Fibroblast of mammary gland (primary cell): Measurements from ENCODE around the gene FSTL4.
A peak's percentile ranks its signal among the peaks of the same experiment; 100 is the strongest.

Source experiments
- DNase-seq: peaks from one replicate; pipeline ENCODE4 v3.0.0-alpha.2; 2010; ENCODE audit warnings: low read depth
- H3K4me3 ChIP-seq: 2 replicates; pipeline ENCODE4 v1.5.1; 2011; ENCODE audit warnings: low read depth, mild to moderate bottlenecking, low read length, moderate library complexity; ENCODE audit not compliant: control insufficient read depth
- TF ChIP-seq, protein P1 (sequence below): conservative IDR thresholded peaks from 2 replicates; pipeline ENCODE4 v1.5.1; 2011; ENCODE audit warnings: low read depth, low read length, inconsistent platforms; ENCODE audit not compliant: control insufficient read depth, insufficient read depth

Gene FSTL4

GRCh38 chr5:133294380-133294779 is 318.0 kb downstream of the FSTL4 start:
- DNase-seq: no peak
- no peak overlapping the region for H3K4me3 ChIP-seq
- TF ChIP-seq, protein P1, sequence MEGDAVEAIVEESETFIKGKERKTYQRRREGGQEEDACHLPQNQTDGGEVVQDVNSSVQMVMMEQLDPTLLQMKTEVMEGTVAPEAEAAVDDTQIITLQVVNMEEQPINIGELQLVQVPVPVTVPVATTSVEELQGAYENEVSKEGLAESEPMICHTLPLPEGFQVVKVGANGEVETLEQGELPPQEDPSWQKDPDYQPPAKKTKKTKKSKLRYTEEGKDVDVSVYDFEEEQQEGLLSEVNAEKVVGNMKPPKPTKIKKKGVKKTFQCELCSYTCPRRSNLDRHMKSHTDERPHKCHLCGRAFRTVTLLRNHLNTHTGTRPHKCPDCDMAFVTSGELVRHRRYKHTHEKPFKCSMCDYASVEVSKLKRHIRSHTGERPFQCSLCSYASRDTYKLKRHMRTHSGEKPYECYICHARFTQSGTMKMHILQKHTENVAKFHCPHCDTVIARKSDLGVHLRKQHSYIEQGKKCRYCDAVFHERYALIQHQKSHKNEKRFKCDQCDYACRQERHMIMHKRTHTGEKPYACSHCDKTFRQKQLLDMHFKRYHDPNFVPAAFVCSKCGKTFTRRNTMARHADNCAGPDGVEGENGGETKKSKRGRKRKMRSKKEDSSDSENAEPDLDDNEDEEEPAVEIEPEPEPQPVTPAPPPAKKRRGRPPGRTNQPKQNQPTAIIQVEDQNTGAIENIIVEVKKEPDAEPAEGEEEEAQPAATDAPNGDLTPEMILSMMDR: no peak

- H3K4me3 ChIP-seq: no peak overlapping the region
- no peak for DNase-seq
- TF ChIP-seq, protein P1: no peak
Measured at GRCh38 chr5:133293960-133294359, 318.4 kb downstream of the FSTL4 start.

GRCh38 chr5:133292300-133292699 is 320.0 kb downstream of the FSTL4 start:
- TF ChIP-seq, protein P1: no peak
- DNase-seq: no peak

DNA sequence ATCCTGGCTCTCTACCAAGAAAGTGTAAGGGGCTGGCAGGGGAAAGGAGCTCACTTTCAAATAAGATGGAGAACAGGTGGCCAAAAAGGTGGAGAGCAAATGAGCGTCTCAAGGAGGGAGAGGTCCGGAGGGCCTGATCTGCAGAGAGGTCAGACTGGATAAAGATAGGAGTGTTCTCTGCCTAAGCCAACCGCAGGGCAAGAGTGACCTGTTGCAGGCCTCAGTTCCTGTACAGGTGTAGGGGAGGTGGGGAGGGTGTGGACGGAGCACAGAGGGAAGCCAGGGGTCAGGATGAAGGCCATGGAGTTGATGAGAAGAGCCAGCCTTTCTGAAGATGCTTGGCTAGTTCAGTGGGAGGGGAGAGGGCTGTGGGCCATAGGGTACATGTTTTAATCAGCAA is 320.8 kb downstream of the FSTL4 start:
- TF ChIP-seq, protein P1: no peak
- DNase-seq: no peak
- no peak overlapping the region for H3K4me3 ChIP-seq

More at GRCh38 chr5:133292300-133292699, 320.0 kb downstream of the FSTL4 start:
- H3K4me3 ChIP-seq: no peak overlapping the region

DNA sequence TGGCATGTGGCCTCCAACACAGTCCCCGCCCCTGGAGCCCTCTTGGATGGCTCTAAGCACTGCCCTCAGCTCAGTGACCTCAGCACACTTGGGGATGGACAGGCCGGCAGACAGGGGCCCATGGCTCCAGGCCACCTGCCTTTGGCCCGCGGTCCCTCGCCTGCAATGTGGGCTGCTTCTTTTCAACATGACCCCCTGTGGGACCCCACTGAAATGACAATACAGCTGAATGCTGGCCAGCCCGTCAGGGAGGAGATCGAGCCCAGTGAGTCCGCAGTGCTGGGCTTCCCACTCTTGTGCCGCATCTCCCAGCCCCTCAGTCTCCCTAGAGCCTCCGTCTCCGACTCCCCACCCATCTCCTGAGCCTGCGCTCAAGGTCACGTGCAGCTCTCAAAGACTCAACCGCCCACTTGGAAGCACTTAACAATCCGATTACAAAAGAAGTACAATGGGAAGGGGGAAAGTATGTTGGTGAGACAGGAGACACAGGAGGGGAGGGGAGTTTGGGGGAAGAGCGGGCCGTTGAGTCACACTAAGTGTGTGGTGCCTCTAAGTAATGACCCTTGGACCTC is 321.6 kb downstream of the FSTL4 start:
- TF ChIP-seq, protein P1: no peak
- DNase-seq: no peak
- no peak overlapping the region for H3K4me3 ChIP-seq

- DNase-seq: no peak
- H3K4me3 ChIP-seq: no peak overlapping the region
- TF ChIP-seq, protein P1: no peak
Measured at GRCh38 chr5:133289686-133290367, 322.5 kb downstream of the FSTL4 start.

- no peak overlapping the region for H3K4me3 ChIP-seq
- DNase-seq: peak; percentile 48
- TF ChIP-seq, protein P1: peak; percentile 63
Measured at GRCh38 chr5:133287500-133287899, 324.8 kb downstream of the FSTL4 start.
